ENCODE measurements around the gene STRADA.

GRCh38 chr17:63685578-63685977, 56.0 kb downstream of the STRADA start:
- TF ChIP-seq CTCF (IDR thresholded peaks at IDR 0.05), result no peak
- TF ChIP-seq EP300 (IDR thresholded peaks at IDR 0.05), result no peak
- no peak for TF ChIP-seq POLR2A (IDR thresholded peaks at IDR 0.05)
